D721Med (cell line): Measurements from ENCODE around the gene SULT2A1.

ENCODE experiments used
- DNase-seq: peaks from one replicate; pipeline ENCODE4 v3.0.0; 2011; ENCODE audit warnings: low spot score; ENCODE audit not compliant: insufficient read length
- FAIRE-seq: peaks from 2 replicates; lab custom pipeline; 2011; peaks lifted over from hg19 to GRCh38; lab: Jason Lieb, UNC
- CTCF ChIP-seq: IDR thresholded peaks from 2 replicates; pipeline ENCODE4 v1.5.1; 2012; ENCODE audit warnings: mild to moderate bottlenecking, control low read depth; ENCODE audit not compliant: insufficient read depth; ENCODE audit errors: missing control alignments

The SULT2A1 gene

DNA sequence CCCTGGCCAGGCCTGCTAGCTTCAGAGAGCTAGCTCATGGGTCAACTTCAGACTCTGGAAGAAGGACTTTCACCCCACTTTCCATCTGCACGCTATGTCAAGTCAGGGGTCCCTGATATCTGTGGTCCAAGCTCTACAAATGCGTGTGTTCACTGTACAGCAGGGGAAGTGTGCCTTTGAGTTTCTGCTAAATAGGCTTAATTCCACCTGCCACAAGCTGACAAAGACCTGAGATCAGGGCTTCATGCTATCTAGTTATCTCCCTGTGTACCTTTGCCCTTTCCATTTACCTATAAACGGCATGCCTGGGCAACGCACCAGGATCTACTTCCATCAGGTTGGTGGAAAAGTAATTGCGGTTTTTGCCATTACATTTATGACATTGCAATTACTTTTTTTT, 10.7 kb upstream of the SULT2A1 start:
- no peak for FAIRE-seq
- DNase-seq = no peak
- TF ChIP-seq CTCF = no peak

DNA sequence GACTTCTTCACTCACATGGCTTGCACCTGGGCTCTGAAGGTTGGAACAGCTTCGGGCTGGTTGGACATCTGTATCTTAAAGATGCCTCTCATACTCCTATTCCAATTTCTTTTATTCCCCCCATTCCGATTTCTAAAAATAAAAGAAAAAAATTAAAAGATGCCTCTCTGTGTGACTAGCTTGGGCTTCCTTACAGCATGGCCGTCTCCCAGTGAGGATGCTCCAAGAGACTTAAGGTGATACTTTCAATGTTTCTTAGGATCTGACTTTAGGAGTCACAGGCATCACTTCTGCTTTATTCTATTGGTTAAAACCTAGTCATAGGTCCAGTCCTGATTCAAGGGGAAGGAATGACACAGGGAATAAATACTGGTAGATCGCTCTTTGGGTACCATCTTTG, 9.9 kb upstream of the SULT2A1 start:
- no peak for TF ChIP-seq CTCF
- DNase-seq (no peak), FAIRE-seq (no peak)

GRCh38 chr19:47895165-47895782, 9.2 kb upstream of the SULT2A1 start:
- no peak for TF ChIP-seq CTCF
- FAIRE-seq = no peak
- no peak for DNase-seq

DNA sequence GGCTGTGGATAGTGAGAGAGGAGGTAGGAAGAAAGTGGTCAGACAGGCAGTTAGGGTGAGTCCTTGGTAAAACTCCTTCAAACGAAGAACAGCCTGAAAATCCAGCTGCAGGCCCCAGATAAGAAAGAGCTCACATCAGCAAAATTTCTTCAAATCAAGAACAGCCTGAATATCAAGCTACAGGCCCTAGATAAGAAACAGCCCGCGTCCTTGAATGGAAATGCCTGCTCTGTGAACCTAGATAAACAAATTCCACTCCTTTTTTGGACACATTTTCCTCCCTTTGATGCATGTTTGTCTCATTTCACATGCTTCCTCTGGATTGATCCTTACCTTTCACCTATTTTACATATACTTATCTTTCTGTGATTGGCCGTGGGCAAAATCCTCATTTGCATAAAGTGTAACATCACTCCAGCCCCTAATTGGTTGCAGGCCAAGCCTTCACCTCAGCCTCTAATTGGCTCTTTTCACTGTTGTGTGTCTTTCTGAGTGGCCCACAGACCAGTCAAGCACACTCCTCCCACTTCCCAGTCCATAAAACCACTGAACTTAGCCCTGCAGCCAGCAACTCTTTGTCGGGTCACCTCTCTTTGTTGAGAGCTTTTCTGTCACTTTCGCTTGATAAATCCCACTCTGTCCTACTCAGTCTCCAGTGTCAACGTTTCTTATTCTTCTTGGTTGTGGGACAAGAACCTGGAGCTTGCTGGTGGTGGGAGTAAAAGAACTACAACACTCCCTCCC, 6.0 kb upstream of the SULT2A1 start:
- DNase-seq (no peak), FAIRE-seq (no peak)
- no peak for TF ChIP-seq CTCF

DNA sequence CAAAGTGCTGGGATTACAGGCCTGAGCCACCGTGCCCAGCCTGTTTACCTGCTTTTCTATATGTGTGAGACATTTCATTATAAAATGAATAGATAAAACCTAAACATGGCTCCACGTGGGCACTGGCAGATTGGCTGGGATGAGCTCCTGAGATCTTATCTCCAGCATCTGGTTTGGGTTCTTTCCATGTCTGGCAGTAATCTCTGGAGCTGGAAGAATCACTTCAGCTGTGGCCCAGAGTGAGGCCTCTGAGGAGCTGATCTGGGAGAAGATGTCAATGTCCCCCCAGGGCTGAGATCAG, 5.5 kb upstream of the SULT2A1 start:
- DNase-seq (no peak), FAIRE-seq (no peak)
- TF ChIP-seq CTCF = no peak

- FAIRE-seq (no peak), DNase-seq (no peak)
- TF ChIP-seq CTCF = no peak
Observed at GRCh38 chr19:47890865-47891621, 4.9 kb upstream of the SULT2A1 start.
